Gastroesophageal sphincter (tissue), 3 donors: ENCODE data around the gene AKAP9.

Experiments
- EP300 ChIP-seq: sonication (generic); formaldehyde crosslinking; IDR thresholded peaks from one replicate; pipeline ENCODE4 v1.6.1; 2017; ENCODE audit warnings: antibody characterized with exemption, mild to moderate bottlenecking
- POLR2AphosphoS5 ChIP-seq: sonication (generic); formaldehyde crosslinking; IDR thresholded peaks from one replicate; pipeline ENCODE4 v1.6.1; 2017; ENCODE audit warnings: antibody characterized with exemption
- TF ChIP-seq, protein P1 (sequence below), 4 experiments: fragments of 200-600 bp in 2 of 4; fragments of 450-650 bp in 2 of 4; sonication (generic) in 1 of 4; IDR thresholded peaks; one replicate each; pipeline ENCODE4 v1.5.1; 2017 to 2019; ENCODE audit warnings: antibody characterized with exemption in 4 of 4, mild to moderate bottlenecking in 2 of 4, moderate library complexity in 2 of 4

GRCh38 chr7:91940572-91941341, at the start of gene AKAP9:
- TF ChIP-seq, protein P1, sequence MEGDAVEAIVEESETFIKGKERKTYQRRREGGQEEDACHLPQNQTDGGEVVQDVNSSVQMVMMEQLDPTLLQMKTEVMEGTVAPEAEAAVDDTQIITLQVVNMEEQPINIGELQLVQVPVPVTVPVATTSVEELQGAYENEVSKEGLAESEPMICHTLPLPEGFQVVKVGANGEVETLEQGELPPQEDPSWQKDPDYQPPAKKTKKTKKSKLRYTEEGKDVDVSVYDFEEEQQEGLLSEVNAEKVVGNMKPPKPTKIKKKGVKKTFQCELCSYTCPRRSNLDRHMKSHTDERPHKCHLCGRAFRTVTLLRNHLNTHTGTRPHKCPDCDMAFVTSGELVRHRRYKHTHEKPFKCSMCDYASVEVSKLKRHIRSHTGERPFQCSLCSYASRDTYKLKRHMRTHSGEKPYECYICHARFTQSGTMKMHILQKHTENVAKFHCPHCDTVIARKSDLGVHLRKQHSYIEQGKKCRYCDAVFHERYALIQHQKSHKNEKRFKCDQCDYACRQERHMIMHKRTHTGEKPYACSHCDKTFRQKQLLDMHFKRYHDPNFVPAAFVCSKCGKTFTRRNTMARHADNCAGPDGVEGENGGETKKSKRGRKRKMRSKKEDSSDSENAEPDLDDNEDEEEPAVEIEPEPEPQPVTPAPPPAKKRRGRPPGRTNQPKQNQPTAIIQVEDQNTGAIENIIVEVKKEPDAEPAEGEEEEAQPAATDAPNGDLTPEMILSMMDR (IDR thresholded peaks at IDR 0.05) = peak in 1 of 4 experiments; percentile 22
- no peak for TF ChIP-seq EP300
- peak; percentile 83 for TF ChIP-seq POLR2AphosphoS5
